Smooth muscle cell (in vitro differentiated cells): ENCODE measurements around the gene STAT6. TPM values are rescaled to one million over a fixed set of nuclear protein-coding genes. Genes with fewer than 3 reads are reported as not detected.

Source experiments
- DNase-seq: peaks from one replicate; lab custom pipeline; 2025; ENCODE audit not compliant: unreplicated experiment; lab: John Stamatoyannopoulos, UW
- H2AFZ ChIP-seq: fragments of 200-600 bp; sonication (generic); 2 replicates; pipeline ENCODE4 v1.6.0; 2016; ENCODE audit warnings: antibody characterized with exemption, low read depth, mild to moderate bottlenecking
- H3F3A ChIP-seq: fragments of 200-600 bp; sonication (generic); 2 replicates; pipeline ENCODE4 v1.6.0; 2017; ENCODE audit warnings: antibody characterized with exemption, low read depth
- H3K27ac ChIP-seq: fragments of 200-600 bp; sonication (generic); 2 replicates; pipeline ENCODE4 v1.5.1; 2016; ENCODE audit warnings: low read depth, mild to moderate bottlenecking
- H3K27me3 ChIP-seq: fragments of 200-600 bp; sonication (generic); 2 replicates; pipeline ENCODE4 v1.6.1; 2016; ENCODE audit warnings: low read depth, mild to moderate bottlenecking
- H3K36me3 ChIP-seq: fragments of 200-600 bp; sonication (generic); 2 replicates; pipeline ENCODE4 v1.5.1; 2016; ENCODE audit warnings: low read depth
- H3K4me1 ChIP-seq: fragments of 200-600 bp; sonication (generic); 2 replicates; pipeline ENCODE4 v1.5.1; 2016; ENCODE audit warnings: low read depth
- H3K4me2 ChIP-seq: fragments of 200-600 bp; sonication (generic); 2 replicates; pipeline ENCODE4 v1.6.0; 2016; ENCODE audit warnings: mild to moderate bottlenecking
- H3K4me3 ChIP-seq: fragments of 200-600 bp; sonication (generic); 2 replicates; pipeline ENCODE4 v1.5.1; 2016; ENCODE audit warnings: mild to moderate bottlenecking
- H3K79me2 ChIP-seq: fragments of 200-600 bp; sonication (generic); 2 replicates; pipeline ENCODE4 v1.6.0; 2016; ENCODE audit warnings: low read depth, mild to moderate bottlenecking
- H3K9ac ChIP-seq: fragments of 200-600 bp; sonication (generic); 2 replicates; pipeline ENCODE4 v1.6.0; 2016; ENCODE audit warnings: low read depth
- H3K9me3 ChIP-seq: fragments of 200-600 bp; sonication (generic); replicated peaks from 2 replicates; pipeline ENCODE4 v1.5.1; 2016; ENCODE audit warnings: low read depth
- H4K20me1 ChIP-seq: fragments of 200-600 bp; sonication (generic); 2 replicates; pipeline ENCODE4 v1.6.0; 2016; ENCODE audit warnings: low read depth
- CTCF ChIP-seq: fragments of 200-600 bp; sonication (generic); IDR thresholded peaks from 2 replicates; pipeline ENCODE4 v1.5.1; 2017; ENCODE audit warnings: borderline replicate concordance, mild to moderate bottlenecking, antibody characterized with exemption; ENCODE audit not compliant: insufficient read depth, poor library complexity, severe bottlenecking
- WGBS: methylation state at CpG from one replicate; pipeline ENCODE4 v1.1.7; 2016; ENCODE audit warnings: low lambda C conversion rate; 5-methylcytosine and 5-hydroxymethylcytosine counted together
- polyA plus RNA-seq: library from polyadenylated mRNA; unstranded; fragments of >200 nt; fragmentation: Nextera tagmentation; extraction: Ambion mirVana; gene quantifications from 2 replicates; pipeline ENCODE4 v1.2.1, GENCODE V29; 2016
- total RNA-seq: library from RNA; depleted of rRNA; stranded (reverse); fragments of >200 nt; gene quantifications from 2 replicates; pipeline ENCODE4 v1.2.3, GENCODE V29; 2014

STAT6 gene
- total and polyA plus RNA-seq, 2 experiments from 2014 or later: 38.7 to 39.1 TPM

GRCh38 chr12:57118711-57119271, 7.6 kb upstream of the STAT6 start:
- no peaks in the 10 kb centered on the region for H4K20me1 ChIP-seq
- no peaks in the 10 kb centered on the region for H3K36me3 ChIP-seq
- DNase-seq: no peak

GRCh38 chr12:57116580-57117281, 5.6 kb upstream of the STAT6 start:
- Histone ChIP-seq H3K9me3 (no peaks in the 10 kb centered on the region), H3K36me3 (no peaks in the 10 kb centered on the region), H3K27me3 (no peaks in the 10 kb centered on the region), H4K20me1 (no peaks in the 10 kb centered on the region), H3F3A (peaks cover 8% of the 10 kb centered on the region), H3K27ac (no peak overlapping the region), H3K79me2 (no peaks in the 10 kb centered on the region), H3K4me3 (no peak overlapping the region), H3K9ac (no peak overlapping the region), H3K4me1 (peaks cover 5% of the 10 kb centered on the region), H2AFZ (no peak overlapping the region), H3K4me2 (no peak overlapping the region)
- no peak for DNase-seq
- 92% methylated on average over 5 of the region's 5 CpGs for WGBS
- TF ChIP-seq CTCF: no peak

More at GRCh38 chr12:57118711-57119271, 7.6 kb upstream of the STAT6 start:
- Histone ChIP-seq H3K9me3 (no peaks in the 10 kb centered on the region), H3K4me2 (no peak overlapping the region), H3K27me3 (no peaks in the 10 kb centered on the region), H3K79me2 (no peaks in the 10 kb centered on the region), H3K4me3 (no peak overlapping the region), H3K4me1 (no peaks in the 10 kb centered on the region), H2AFZ (peak overlapping the region; percentile 43), H3K27ac (no peak overlapping the region), H3F3A (no peaks in the 10 kb centered on the region), H3K9ac (no peak overlapping the region)
- WGBS: 82% methylated on average over 1 of the region's 1 CpG
- no peak for TF ChIP-seq CTCF

GRCh38 chr12:57112492-57113294, 1.5 kb upstream of the STAT6 start:
- peak; percentile 85 for TF ChIP-seq CTCF
- DNase-seq: no peak
- H3K4me2 ChIP-seq: peak overlapping the region; percentile 93
- H3K4me3 ChIP-seq: peak overlapping the region; percentile 65
- H3K27ac ChIP-seq: peak overlapping the region; percentile 98
- no peak overlapping the region for H3K9ac ChIP-seq
- H2AFZ ChIP-seq: no peak overlapping the region
- H3K36me3 ChIP-seq: no peaks in the 10 kb centered on the region
- no peaks in the 10 kb centered on the region for H3K9me3 ChIP-seq
- H3K79me2 ChIP-seq: peaks cover 15% of the 10 kb centered on the region
- H4K20me1 ChIP-seq: peaks cover 14% of the 10 kb centered on the region
- H3K27me3 ChIP-seq: no peaks in the 10 kb centered on the region
- peaks cover 16% of the 10 kb centered on the region for H3F3A ChIP-seq
- H3K4me1 ChIP-seq: peaks cover 28% of the 10 kb centered on the region
- WGBS: 73% methylated on average over 9 of the region's 9 CpGs
